HEK293 (cell line): Measurements from ENCODE around the gene SMAD7.

ENCODE experiments used
- CTCF ChIA-PET: fragments of 350-600 bp; formaldehyde crosslinking; extraction: SDS; loops from one replicate; lab custom pipeline; 2021; ENCODE audit warnings: antibody characterized with exemption; lab: Yijun Ruan, JAX
- POLR2A ChIA-PET: fragments of 300-600 bp; formaldehyde crosslinking; extraction: SDS; loops from one replicate; lab custom pipeline; 2020; ENCODE audit warnings: antibody characterized with exemption, inconsistent platforms; lab: Yijun Ruan, JAX
- H3K27ac ChIP-seq: fragments of 200-500 bp; sonication (Bioruptor generic); 2 replicates; pipeline ENCODE4 v1.5.1; 2014; ENCODE audit warnings: low read depth, low read length, control low read depth, inconsistent platforms; ENCODE audit errors: extremely low read depth
- H3K36me3 ChIP-seq, 2 experiments: fragments of 200-500 bp in 1 of 2; sonication (Bioruptor generic) in 1 of 2; 1 replicate in 1 of 2; 2 replicates in 1 of 2; pipeline ENCODE4 v1.5.1; 2014 to 2017; ENCODE audit warnings: inconsistent platforms in 2 of 2, low read length in 2 of 2; ENCODE audit not compliant: control insufficient read depth in 2 of 2, insufficient read depth in 1 of 2
- H3K4me1 ChIP-seq: fragments of 200-500 bp; sonication (Bioruptor generic); 2 replicates; pipeline ENCODE4 v1.5.1; 2014; ENCODE audit warnings: mild to moderate bottlenecking, low read length, inconsistent platforms; ENCODE audit not compliant: control insufficient read depth, insufficient read depth
- H3K4me3 ChIP-seq: 2 replicates; pipeline ENCODE4 v1.5.1; 2011; ENCODE audit warnings: low read depth, mild to moderate bottlenecking, control low read depth, low read length, moderate library complexity
- H3K9me3 ChIP-seq: fragments of 200-500 bp; sonication (Bioruptor generic); 2 replicates; pipeline ENCODE4 v1.5.1; 2014; ENCODE audit warnings: low read depth, low read length, inconsistent platforms; ENCODE audit not compliant: control insufficient read depth, insufficient read depth
- GLIS1 ChIP-seq: fragments of 450-650 bp; formaldehyde crosslinking; IDR thresholded peaks from 2 replicates; pipeline ENCODE4 v1.5.1; 2016; ENCODE audit warnings: missing biosample characterization, missing genetic modification characterization
- HOXA7 ChIP-seq: sonication (generic); formaldehyde crosslinking; IDR thresholded peaks from 2 replicates; pipeline ENCODE4 v1.8.1; 2022; ENCODE audit warnings: missing genetic modification reagents, borderline replicate concordance
- KLF16 ChIP-seq: fragments of 450-650 bp; formaldehyde crosslinking; IDR thresholded peaks from 2 replicates; pipeline ENCODE4 v1.5.1; 2017; ENCODE audit warnings: missing biosample characterization, missing genetic modification characterization
- KLF8 ChIP-seq: fragments of 450-650 bp; formaldehyde crosslinking; IDR thresholded peaks from 2 replicates; pipeline ENCODE4 v1.5.1; 2016; ENCODE audit warnings: missing biosample characterization, missing genetic modification characterization
- SETDB1 ChIP-seq: IDR thresholded peaks from one replicate; pipeline ENCODE4 v1.6.1; 2017; ENCODE audit warnings: mild to moderate bottlenecking, low read length, moderate library complexity, mixed read lengths; ENCODE audit not compliant: insufficient read length
- SP2 ChIP-seq: fragments of 450-650 bp; formaldehyde crosslinking; IDR thresholded peaks from 2 replicates; pipeline ENCODE4 v1.5.1; 2016; ENCODE audit warnings: missing biosample characterization, missing genetic modification characterization
- YY1 ChIP-seq: fragments of 450-650 bp; formaldehyde crosslinking; IDR thresholded peaks from 2 replicates; pipeline ENCODE4 v1.5.1; 2018; ENCODE audit warnings: missing biosample characterization, missing genetic modification characterization
- ZBTB48 ChIP-seq: fragments of 450-650 bp; formaldehyde crosslinking; IDR thresholded peaks from 2 replicates; pipeline ENCODE4 v1.5.1; 2016; ENCODE audit warnings: missing biosample characterization, missing genetic modification characterization
- ZNF121 ChIP-seq: fragments of 450-650 bp; formaldehyde crosslinking; IDR thresholded peaks from 2 replicates; pipeline ENCODE4 v1.5.1; 2016; ENCODE audit warnings: missing biosample characterization, missing genetic modification characterization
- ZNF140 ChIP-seq: fragments of 450-650 bp; formaldehyde crosslinking; IDR thresholded peaks from 2 replicates; pipeline ENCODE4 v1.5.1; 2016; ENCODE audit warnings: missing biosample characterization, missing genetic modification characterization
- ZNF169 ChIP-seq: fragments of 450-650 bp; formaldehyde crosslinking; IDR thresholded peaks from 2 replicates; pipeline ENCODE4 v1.5.1; 2016; ENCODE audit warnings: missing biosample characterization, missing genetic modification characterization
- ZNF174 ChIP-seq: fragments of 450-650 bp; formaldehyde crosslinking; IDR thresholded peaks from 2 replicates; pipeline ENCODE4 v1.5.0; 2017; ENCODE audit warnings: missing biosample characterization, mild to moderate bottlenecking, missing genetic modification characterization
- ZNF175 ChIP-seq: fragments of 450-650 bp; formaldehyde crosslinking; IDR thresholded peaks from 2 replicates; pipeline ENCODE4 v1.5.1; 2016; ENCODE audit warnings: missing biosample characterization, missing genetic modification characterization
- ZNF354C ChIP-seq: fragments of 450-650 bp; formaldehyde crosslinking; IDR thresholded peaks from 2 replicates; pipeline ENCODE4 v1.5.1; 2016; ENCODE audit warnings: missing biosample characterization, missing genetic modification characterization, low read depth, borderline replicate concordance
- ZNF391 ChIP-seq: fragments of 450-650 bp; formaldehyde crosslinking; IDR thresholded peaks from 2 replicates; pipeline ENCODE4 v1.5.1; 2016; ENCODE audit warnings: low read depth, missing biosample characterization, missing genetic modification characterization, borderline replicate concordance
- ZNF394 ChIP-seq: fragments of 450-650 bp; formaldehyde crosslinking; IDR thresholded peaks from 2 replicates; pipeline ENCODE4 v1.5.1; 2016; ENCODE audit warnings: missing biosample characterization, missing genetic modification characterization, mild to moderate bottlenecking, moderate library complexity, borderline replicate concordance
- ZNF404 ChIP-seq: fragments of 450-650 bp; formaldehyde crosslinking; IDR thresholded peaks from 2 replicates; pipeline ENCODE4 v1.5.1; 2017; ENCODE audit warnings: missing biosample characterization, missing genetic modification characterization
- ZNF624 ChIP-seq: fragments of 450-650 bp; formaldehyde crosslinking; IDR thresholded peaks from 2 replicates; pipeline ENCODE4 v1.5.1; 2017; ENCODE audit warnings: missing biosample characterization, missing genetic modification characterization
- ZNF629 ChIP-seq: fragments of 450-650 bp; formaldehyde crosslinking; IDR thresholded peaks from 2 replicates; pipeline ENCODE4 v1.5.1; 2017; ENCODE audit warnings: missing biosample characterization, missing genetic modification characterization
- ZNF664 ChIP-seq: fragments of 450-650 bp; formaldehyde crosslinking; IDR thresholded peaks from 2 replicates; pipeline ENCODE4 v1.5.1; 2016; ENCODE audit warnings: missing biosample characterization, missing genetic modification characterization
- ZNF785 ChIP-seq: fragments of 450-650 bp; formaldehyde crosslinking; IDR thresholded peaks from 2 replicates; pipeline ENCODE4 v1.5.1; 2016; ENCODE audit warnings: missing biosample characterization, missing genetic modification characterization
- ZNF843 ChIP-seq: fragments of 450-650 bp; formaldehyde crosslinking; IDR thresholded peaks from 2 replicates; pipeline ENCODE4 v1.5.1; 2016; ENCODE audit warnings: missing biosample characterization, missing genetic modification characterization
- ZXDB ChIP-seq: fragments of 450-650 bp; formaldehyde crosslinking; IDR thresholded peaks from 2 replicates; pipeline ENCODE4 v1.5.1; 2016; ENCODE audit warnings: missing biosample characterization, missing genetic modification characterization
- TF ChIP-seq, protein P1 (sequence below): fragments of 450-650 bp; formaldehyde crosslinking; optimal IDR thresholded peaks from 2 replicates; pipeline ENCODE3; 2016; ENCODE audit warnings: missing biosample characterization, mild to moderate bottlenecking, missing genetic modification characterization
- TF ChIP-seq, protein P2 (sequence below): fragments of 450-650 bp; formaldehyde crosslinking; IDR thresholded peaks from 2 replicates; pipeline ENCODE4 v1.5.1; 2016; ENCODE audit warnings: missing biosample characterization, missing genetic modification characterization
- TF ChIP-seq, protein P3 (sequence below): fragments of 450-650 bp; formaldehyde crosslinking; IDR thresholded peaks from 2 replicates; pipeline ENCODE4 v1.5.1; 2016; ENCODE audit warnings: missing biosample characterization, missing genetic modification characterization, borderline replicate concordance
- TF ChIP-seq, protein P4 (sequence below): fragments of 450-650 bp; formaldehyde crosslinking; IDR thresholded peaks from 2 replicates; pipeline ENCODE4 v1.5.1; 2016; ENCODE audit warnings: missing biosample characterization, missing genetic modification characterization
- TF ChIP-seq, protein P5 (sequence below): fragments of 450-650 bp; formaldehyde crosslinking; IDR thresholded peaks from 2 replicates; pipeline ENCODE4 v1.5.1; 2017; ENCODE audit warnings: missing biosample characterization, missing genetic modification characterization

Gene SMAD7

DNA sequence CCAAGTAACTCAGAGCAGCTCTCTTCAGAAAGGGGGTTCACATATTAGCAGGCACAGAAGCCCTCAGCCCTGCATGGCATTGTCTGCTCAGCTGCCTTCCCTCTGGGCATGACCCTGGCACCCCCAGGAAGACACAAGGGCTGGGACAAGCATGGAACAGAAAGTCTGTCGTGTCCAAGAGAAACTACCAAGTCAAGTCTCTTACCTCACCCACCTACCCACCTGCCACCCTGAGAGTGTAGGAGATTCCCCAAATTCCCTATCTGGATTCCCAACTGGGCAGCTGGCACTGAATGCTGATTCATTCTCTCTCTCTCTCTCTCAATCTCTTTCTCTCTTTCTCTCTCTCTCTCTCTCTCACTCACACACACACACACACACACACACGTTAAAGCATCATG, 21.6 kb downstream of the SMAD7 start:
- H3K4me1 ChIP-seq, result peaks cover 80% of the 10 kb centered on the region
- H3K9me3 ChIP-seq, result no peaks in the 10 kb centered on the region
- no peak overlapping the region for H3K4me3 ChIP-seq
- CTCF ChIA-PET, result interaction anchor here (0.6 to 2.7 kb wide), 3 partner anchors 81 to 250 kb away, joined by 3 to 7 read pairs (median 3); no protein-coding TSS in a partner anchor
- H3K27ac ChIP-seq, result peak overlapping the region; percentile 44
- POLR2A ChIA-PET, result interaction anchor here (0.7 to 1.4 kb wide), 2 partner anchors 23 to 126 kb away, joined by 4 to 9 read pairs; no protein-coding TSS in a partner anchor
- H3K36me3 ChIP-seq, result peaks cover 0 to 36% of the 10 kb centered on the region in 2 experiments; a peak in 2 of 3 replicates
- TF ChIP-seq, protein P1, sequence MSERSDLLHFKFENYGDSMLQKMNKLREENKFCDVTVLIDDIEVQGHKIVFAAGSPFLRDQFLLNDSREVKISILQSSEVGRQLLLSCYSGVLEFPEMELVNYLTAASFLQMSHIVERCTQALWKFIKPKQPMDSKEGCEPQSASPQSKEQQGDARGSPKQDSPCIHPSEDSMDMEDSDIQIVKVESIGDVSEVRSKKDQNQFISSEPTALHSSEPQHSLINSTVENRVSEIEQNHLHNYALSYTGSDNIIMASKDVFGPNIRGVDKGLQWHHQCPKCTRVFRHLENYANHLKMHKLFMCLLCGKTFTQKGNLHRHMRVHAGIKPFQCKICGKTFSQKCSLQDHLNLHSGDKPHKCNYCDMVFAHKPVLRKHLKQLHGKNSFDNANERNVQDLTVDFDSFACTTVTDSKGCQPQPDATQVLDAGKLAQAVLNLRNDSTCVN, result no peak
- TF ChIP-seq ZNF624 (tag by site-specific recombination) (no peak), ZNF391 (tag by site-specific recombination) (no peak), ZNF140 (no peak), ZNF394 (no peak), HOXA7 (CRISPR knock-in tag) (no peak), KLF8 (tag by site-specific recombination) (no peak), ZNF629 (no peak), ZNF354C (tag by site-specific recombination) (no peak), ZXDB (no peak), ZNF169 (tag by site-specific recombination) (no peak), ZNF843 (no peak), ZNF664 (no peak), SETDB1 (no peak), ZNF785 (no peak), GLIS1 (0 out of 2 replicates have a peak, but pooled peaks have one; percentile 15), KLF16 (no peak), YY1 (tag by site-specific recombination) (no peak), ZNF174 (tag by site-specific recombination) (no peak), ZNF404 (tag by site-specific recombination) (no peak), ZBTB48 (tag by site-specific recombination) (no peak), ZNF175 (tag by site-specific recombination) (no peak), ZNF121 (tag by site-specific recombination) (no peak), SP2 (tag by site-specific recombination) (no peak)
- TF ChIP-seq, protein P2, sequence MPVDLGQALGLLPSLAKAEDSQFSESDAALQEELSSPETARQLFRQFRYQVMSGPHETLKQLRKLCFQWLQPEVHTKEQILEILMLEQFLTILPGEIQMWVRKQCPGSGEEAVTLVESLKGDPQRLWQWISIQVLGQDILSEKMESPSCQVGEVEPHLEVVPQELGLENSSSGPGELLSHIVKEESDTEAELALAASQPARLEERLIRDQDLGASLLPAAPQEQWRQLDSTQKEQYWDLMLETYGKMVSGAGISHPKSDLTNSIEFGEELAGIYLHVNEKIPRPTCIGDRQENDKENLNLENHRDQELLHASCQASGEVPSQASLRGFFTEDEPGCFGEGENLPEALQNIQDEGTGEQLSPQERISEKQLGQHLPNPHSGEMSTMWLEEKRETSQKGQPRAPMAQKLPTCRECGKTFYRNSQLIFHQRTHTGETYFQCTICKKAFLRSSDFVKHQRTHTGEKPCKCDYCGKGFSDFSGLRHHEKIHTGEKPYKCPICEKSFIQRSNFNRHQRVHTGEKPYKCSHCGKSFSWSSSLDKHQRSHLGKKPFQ (tag by site-specific recombination), result no peak
- TF ChIP-seq, protein P3, sequence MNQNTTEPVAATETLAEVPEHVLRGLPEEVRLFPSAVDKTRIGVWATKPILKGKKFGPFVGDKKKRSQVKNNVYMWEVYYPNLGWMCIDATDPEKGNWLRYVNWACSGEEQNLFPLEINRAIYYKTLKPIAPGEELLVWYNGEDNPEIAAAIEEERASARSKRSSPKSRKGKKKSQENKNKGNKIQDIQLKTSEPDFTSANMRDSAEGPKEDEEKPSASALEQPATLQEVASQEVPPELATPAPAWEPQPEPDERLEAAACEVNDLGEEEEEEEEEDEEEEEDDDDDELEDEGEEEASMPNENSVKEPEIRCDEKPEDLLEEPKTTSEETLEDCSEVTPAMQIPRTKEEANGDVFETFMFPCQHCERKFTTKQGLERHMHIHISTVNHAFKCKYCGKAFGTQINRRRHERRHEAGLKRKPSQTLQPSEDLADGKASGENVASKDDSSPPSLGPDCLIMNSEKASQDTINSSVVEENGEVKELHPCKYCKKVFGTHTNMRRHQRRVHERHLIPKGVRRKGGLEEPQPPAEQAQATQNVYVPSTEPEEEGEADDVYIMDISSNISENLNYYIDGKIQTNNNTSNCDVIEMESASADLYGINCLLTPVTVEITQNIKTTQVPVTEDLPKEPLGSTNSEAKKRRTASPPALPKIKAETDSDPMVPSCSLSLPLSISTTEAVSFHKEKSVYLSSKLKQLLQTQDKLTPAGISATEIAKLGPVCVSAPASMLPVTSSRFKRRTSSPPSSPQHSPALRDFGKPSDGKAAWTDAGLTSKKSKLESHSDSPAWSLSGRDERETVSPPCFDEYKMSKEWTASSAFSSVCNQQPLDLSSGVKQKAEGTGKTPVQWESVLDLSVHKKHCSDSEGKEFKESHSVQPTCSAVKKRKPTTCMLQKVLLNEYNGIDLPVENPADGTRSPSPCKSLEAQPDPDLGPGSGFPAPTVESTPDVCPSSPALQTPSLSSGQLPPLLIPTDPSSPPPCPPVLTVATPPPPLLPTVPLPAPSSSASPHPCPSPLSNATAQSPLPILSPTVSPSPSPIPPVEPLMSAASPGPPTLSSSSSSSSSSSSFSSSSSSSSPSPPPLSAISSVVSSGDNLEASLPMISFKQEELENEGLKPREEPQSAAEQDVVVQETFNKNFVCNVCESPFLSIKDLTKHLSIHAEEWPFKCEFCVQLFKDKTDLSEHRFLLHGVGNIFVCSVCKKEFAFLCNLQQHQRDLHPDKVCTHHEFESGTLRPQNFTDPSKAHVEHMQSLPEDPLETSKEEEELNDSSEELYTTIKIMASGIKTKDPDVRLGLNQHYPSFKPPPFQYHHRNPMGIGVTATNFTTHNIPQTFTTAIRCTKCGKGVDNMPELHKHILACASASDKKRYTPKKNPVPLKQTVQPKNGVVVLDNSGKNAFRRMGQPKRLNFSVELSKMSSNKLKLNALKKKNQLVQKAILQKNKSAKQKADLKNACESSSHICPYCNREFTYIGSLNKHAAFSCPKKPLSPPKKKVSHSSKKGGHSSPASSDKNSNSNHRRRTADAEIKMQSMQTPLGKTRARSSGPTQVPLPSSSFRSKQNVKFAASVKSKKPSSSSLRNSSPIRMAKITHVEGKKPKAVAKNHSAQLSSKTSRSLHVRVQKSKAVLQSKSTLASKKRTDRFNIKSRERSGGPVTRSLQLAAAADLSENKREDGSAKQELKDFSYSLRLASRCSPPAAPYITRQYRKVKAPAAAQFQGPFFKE (tag by site-specific recombination), result no peak
- TF ChIP-seq, protein P4, sequence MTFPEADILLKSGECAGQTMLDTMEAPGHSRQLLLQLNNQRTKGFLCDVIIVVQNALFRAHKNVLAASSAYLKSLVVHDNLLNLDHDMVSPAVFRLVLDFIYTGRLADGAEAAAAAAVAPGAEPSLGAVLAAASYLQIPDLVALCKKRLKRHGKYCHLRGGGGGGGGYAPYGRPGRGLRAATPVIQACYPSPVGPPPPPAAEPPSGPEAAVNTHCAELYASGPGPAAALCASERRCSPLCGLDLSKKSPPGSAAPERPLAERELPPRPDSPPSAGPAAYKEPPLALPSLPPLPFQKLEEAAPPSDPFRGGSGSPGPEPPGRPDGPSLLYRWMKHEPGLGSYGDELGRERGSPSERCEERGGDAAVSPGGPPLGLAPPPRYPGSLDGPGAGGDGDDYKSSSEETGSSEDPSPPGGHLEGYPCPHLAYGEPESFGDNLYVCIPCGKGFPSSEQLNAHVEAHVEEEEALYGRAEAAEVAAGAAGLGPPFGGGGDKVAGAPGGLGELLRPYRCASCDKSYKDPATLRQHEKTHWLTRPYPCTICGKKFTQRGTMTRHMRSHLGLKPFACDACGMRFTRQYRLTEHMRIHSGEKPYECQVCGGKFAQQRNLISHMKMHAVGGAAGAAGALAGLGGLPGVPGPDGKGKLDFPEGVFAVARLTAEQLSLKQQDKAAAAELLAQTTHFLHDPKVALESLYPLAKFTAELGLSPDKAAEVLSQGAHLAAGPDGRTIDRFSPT (tag by site-specific recombination), result peak; percentile 12; the same call in 1 of the 2 replicates
- TF ChIP-seq, protein P5, sequence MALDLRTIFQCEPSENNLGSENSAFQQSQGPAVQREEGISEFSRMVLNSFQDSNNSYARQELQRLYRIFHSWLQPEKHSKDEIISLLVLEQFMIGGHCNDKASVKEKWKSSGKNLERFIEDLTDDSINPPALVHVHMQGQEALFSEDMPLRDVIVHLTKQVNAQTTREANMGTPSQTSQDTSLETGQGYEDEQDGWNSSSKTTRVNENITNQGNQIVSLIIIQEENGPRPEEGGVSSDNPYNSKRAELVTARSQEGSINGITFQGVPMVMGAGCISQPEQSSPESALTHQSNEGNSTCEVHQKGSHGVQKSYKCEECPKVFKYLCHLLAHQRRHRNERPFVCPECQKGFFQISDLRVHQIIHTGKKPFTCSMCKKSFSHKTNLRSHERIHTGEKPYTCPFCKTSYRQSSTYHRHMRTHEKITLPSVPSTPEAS (tag by site-specific recombination), result peak; percentile 82
